K562 (cell line): ENCODE results near the gene SETSIP. TPM values are rescaled to one million over a fixed set of nuclear protein-coding genes. Genes with fewer than 3 reads are reported as not detected.
A peak's percentile ranks its signal among the peaks of the same experiment; 100 is the strongest.

Experiments
- ATF1 ChIP-seq, 2 experiments: fragments of 450-650 bp in 1 of 2; IDR thresholded peaks; 2 replicates each; pipeline ENCODE4 v1.6.1; 2016; ENCODE audit warnings: missing compliant biosample characterization in 1 of 2, missing genetic modification characterization in 1 of 2
- BHLHE40 ChIP-seq: IDR thresholded peaks from 2 replicates; pipeline ENCODE4 v1.6.1; 2011; ENCODE audit warnings: low read length, improper control_type of control experiment
- CXXC5 ChIP-seq: fragments of 250-450 bp; sonication (Bioruptor Pico); IDR thresholded peaks from 2 replicates; pipeline ENCODE4 v1.8.0; 2022; ENCODE audit warnings: inconsistent platforms, mild to moderate bottlenecking, moderate library complexity
- ETV5 ChIP-seq: sonication (generic); formaldehyde crosslinking; IDR thresholded peaks from 2 replicates; pipeline ENCODE4 v1.4.0; 2020; ENCODE audit warnings: low read depth, mild to moderate bottlenecking, missing genetic modification reagents
- KLF13 ChIP-seq: fragments of 450-650 bp; IDR thresholded peaks from 2 replicates; pipeline ENCODE4 v1.6.1; 2016; ENCODE audit warnings: missing genetic modification characterization, low read depth, mild to moderate bottlenecking, missing compliant biosample characterization, moderate library complexity, borderline replicate concordance
- NR3C1 ChIP-seq: sonication (generic); formaldehyde crosslinking; IDR thresholded peaks from 2 replicates; pipeline ENCODE4 v1.8.1; 2022; ENCODE audit warnings: missing genetic modification reagents
- POLR2B ChIP-seq: fragments of 450-650 bp; IDR thresholded peaks from 2 replicates; pipeline ENCODE4 v1.6.1; 2018; ENCODE audit warnings: low read depth; ENCODE audit not compliant: partially characterized antibody
- POLR2H ChIP-seq: IDR thresholded peaks from 2 replicates; pipeline ENCODE4 v1.6.1; 2016; ENCODE audit warnings: missing genetic modification characterization, low read depth, mild to moderate bottlenecking, control low read depth, missing compliant biosample characterization, moderate library complexity
- RBM25 ChIP-seq: fragments of 200-400 bp; formaldehyde crosslinking; IDR thresholded peaks from 2 replicates; pipeline ENCODE4 v1.6.1; 2018; ENCODE audit warnings: low read length, low read depth, moderate library complexity; ENCODE audit not compliant: severe bottlenecking
- ZNF253 ChIP-seq: fragments of 250-450 bp; sonication (Bioruptor Pico); conservative IDR thresholded peaks from 2 replicates; pipeline ENCODE4 v1.6.1; 2021; ENCODE audit warnings: mild to moderate bottlenecking
- polyA plus RNA-seq, 8 experiments: library from polyadenylated mRNA; depleted of rRNA in 4 of 8; stranded (reverse) in 5 of 8; unstranded in 3 of 8; fragments of >200 nt; fragmentation: Nextera tagmentation in 2 of 8; fragmentation: Illumina TruSeq in 1 of 8; extraction: Ambion mirVana in 2 of 8; extraction: Trizol in 1 of 8; gene quantifications; 2 replicates each; pipeline versions ENCODE4 v1.2.1 to v1.2.3, GENCODE V29; 2011 to 2014; ENCODE audit warnings: inconsistent platforms in 1 of 8, missing spikeins in 1 of 8
- total RNA-seq, 7 experiments: library from RNA; depleted of rRNA in 6 of 7; stranded (reverse); fragments of >200 nt in 6 of 7; fragmentation: Illumina TruSeq in 2 of 7; extraction: Trizol in 2 of 7; gene quantifications; 2 replicates each; pipeline versions ENCODE4 v1.2.1 to v1.2.3, GENCODE V29; 2011 to 2021; ENCODE audit warnings: low replicate concordance in 1 of 7
- TF ChIP-seq, protein P1 (sequence below): sonication (generic); formaldehyde crosslinking; IDR thresholded peaks from 2 replicates; pipeline ENCODE4 v1.4.0; 2020; ENCODE audit warnings: mild to moderate bottlenecking, missing genetic modification reagents
- TF ChIP-seq, protein P2 (sequence below), 2 experiments: IDR thresholded peaks; 2 replicates each; pipeline ENCODE4 v1.6.1; 2011; ENCODE audit warnings: borderline replicate concordance in 1 of 2, control low read depth in 1 of 2, low read depth in 1 of 2, low read length in 1 of 2, mild to moderate bottlenecking in 1 of 2, mixed read lengths in 1 of 2, moderate library complexity in 1 of 2; ENCODE audit not compliant: insufficient read depth in 1 of 2, insufficient read length in 1 of 2, poor library complexity in 1 of 2, severe bottlenecking in 1 of 2; ENCODE audit errors: extremely low read depth in 1 of 2
- TF ChIP-seq, protein P3 (sequence below): fragments of 450-650 bp; IDR thresholded peaks from 2 replicates; pipeline ENCODE4 v1.6.1; 2017; ENCODE audit warnings: antibody characterized with exemption
- TF ChIP-seq, protein P4 (sequence below): fragments of 450-650 bp; IDR thresholded peaks from 2 replicates; pipeline ENCODE4 v1.6.1; 2018; ENCODE audit not compliant: partially characterized antibody

SETSIP gene
- total and polyA plus RNA-seq, 9 of the 15 experiments (the other 6 are each of a cell fraction or from before 2014, with no cell fraction given) = 0.22 to 0.43 TPM; not detected in 7

DNA sequence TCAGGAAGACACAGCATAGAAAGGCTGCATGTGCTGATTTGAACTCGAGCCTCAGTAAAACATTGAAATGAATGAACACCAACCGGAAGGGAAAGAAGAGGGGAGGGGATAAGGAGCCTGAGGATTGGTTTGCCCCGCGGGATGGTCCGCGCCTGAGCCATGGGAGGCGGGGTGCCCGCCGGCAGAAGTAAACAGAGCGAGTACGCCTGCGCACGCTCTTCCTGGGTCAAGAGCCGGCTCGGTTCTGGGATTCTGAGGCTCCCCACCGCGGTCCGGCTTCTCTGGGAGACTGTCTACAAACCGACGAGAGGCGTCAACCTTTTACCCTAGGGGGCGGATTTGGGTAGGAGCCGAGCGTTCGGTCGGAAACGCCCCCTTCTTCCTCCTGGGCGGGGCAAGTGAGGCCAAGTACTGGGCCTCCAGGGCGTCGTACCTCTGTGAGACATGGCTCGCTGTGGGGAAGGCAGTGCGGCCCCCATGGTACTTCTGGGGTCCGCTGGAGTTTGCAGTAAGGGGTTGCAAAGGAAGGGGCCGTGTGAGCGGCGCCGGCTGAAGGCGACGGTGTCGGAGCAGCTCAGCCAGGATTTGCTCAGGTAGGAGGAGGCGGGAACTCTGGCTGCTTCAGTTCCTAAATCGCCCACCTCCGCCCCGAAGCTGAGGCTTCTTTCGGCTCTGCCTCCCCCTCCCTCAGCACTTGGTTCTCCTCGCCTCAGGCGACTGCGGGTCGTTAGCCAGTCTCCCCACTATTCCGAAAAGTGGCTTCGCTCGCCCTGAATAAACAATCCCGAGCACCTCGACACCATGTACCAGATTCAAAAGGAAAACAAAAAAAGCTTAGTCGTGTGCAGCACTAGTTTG lies 5.1 kb upstream of the SETSIP start, which contains the start of gene BTBD8 (continued):
- TF ChIP-seq, protein P1, sequence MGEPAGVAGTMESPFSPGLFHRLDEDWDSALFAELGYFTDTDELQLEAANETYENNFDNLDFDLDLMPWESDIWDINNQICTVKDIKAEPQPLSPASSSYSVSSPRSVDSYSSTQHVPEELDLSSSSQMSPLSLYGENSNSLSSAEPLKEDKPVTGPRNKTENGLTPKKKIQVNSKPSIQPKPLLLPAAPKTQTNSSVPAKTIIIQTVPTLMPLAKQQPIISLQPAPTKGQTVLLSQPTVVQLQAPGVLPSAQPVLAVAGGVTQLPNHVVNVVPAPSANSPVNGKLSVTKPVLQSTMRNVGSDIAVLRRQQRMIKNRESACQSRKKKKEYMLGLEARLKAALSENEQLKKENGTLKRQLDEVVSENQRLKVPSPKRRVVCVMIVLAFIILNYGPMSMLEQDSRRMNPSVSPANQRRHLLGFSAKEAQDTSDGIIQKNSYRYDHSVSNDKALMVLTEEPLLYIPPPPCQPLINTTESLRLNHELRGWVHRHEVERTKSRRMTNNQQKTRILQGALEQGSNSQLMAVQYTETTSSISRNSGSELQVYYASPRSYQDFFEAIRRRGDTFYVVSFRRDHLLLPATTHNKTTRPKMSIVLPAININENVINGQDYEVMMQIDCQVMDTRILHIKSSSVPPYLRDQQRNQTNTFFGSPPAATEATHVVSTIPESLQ (CRISPR knock-in tag) = 0 out of 2 replicates have a peak, but pooled peaks have one; percentile 72
- TF ChIP-seq ATF1 (CRISPR knock-in tag; IDR thresholded peaks at IDR 0.05) (no peak), ATF1 (tag; IDR thresholded peaks at IDR 0.05) (peak; percentile 42; the same call in 1 of the 2 replicates), POLR2H (tag) (peak; percentile 51; the same call in 1 of the 2 replicates), BHLHE40 (0 out of 2 replicates have a peak, but pooled peaks have one; percentile 11), RBM25 (no peak), KLF13 (tag) (peak; percentile 93), ETV5 (CRISPR knock-in tag) (peak; percentile 30; the same call in 1 of the 2 replicates), CXXC5 (CRISPR knock-in tag) (peak; percentile 41), ZNF253 (CRISPR knock-in tag) (no peak), POLR2B (peak; percentile 67), NR3C1 (CRISPR knock-in tag) (no peak)
- TF ChIP-seq, protein P2, sequence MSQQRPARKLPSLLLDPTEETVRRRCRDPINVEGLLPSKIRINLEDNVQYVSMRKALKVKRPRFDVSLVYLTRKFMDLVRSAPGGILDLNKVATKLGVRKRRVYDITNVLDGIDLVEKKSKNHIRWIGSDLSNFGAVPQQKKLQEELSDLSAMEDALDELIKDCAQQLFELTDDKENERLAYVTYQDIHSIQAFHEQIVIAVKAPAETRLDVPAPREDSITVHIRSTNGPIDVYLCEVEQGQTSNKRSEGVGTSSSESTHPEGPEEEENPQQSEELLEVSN (IDR thresholded peaks at IDR 0.05; ENCODE audit: borderline replicate concordance in 1 of 2, extremely low read depth in 1 of 2, insufficient read depth in 1 of 2, insufficient read length in 1 of 2, low read depth in 1 of 2, low read length in 1 of 2, poor library complexity in 1 of 2, severe bottlenecking in 1 of 2) = peak; percentile 55 to 79
- TF ChIP-seq, protein P3, sequence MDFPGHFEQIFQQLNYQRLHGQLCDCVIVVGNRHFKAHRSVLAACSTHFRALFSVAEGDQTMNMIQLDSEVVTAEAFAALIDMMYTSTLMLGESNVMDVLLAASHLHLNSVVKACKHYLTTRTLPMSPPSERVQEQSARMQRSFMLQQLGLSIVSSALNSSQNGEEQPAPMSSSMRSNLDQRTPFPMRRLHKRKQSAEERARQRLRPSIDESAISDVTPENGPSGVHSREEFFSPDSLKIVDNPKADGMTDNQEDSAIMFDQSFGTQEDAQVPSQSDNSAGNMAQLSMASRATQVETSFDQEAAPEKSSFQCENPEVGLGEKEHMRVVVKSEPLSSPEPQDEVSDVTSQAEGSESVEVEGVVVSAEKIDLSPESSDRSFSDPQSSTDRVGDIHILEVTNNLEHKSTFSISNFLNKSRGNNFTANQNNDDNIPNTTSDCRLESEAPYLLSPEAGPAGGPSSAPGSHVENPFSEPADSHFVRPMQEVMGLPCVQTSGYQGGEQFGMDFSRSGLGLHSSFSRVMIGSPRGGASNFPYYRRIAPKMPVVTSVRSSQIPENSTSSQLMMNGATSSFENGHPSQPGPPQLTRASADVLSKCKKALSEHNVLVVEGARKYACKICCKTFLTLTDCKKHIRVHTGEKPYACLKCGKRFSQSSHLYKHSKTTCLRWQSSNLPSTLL = no peak
- TF ChIP-seq, protein P4, sequence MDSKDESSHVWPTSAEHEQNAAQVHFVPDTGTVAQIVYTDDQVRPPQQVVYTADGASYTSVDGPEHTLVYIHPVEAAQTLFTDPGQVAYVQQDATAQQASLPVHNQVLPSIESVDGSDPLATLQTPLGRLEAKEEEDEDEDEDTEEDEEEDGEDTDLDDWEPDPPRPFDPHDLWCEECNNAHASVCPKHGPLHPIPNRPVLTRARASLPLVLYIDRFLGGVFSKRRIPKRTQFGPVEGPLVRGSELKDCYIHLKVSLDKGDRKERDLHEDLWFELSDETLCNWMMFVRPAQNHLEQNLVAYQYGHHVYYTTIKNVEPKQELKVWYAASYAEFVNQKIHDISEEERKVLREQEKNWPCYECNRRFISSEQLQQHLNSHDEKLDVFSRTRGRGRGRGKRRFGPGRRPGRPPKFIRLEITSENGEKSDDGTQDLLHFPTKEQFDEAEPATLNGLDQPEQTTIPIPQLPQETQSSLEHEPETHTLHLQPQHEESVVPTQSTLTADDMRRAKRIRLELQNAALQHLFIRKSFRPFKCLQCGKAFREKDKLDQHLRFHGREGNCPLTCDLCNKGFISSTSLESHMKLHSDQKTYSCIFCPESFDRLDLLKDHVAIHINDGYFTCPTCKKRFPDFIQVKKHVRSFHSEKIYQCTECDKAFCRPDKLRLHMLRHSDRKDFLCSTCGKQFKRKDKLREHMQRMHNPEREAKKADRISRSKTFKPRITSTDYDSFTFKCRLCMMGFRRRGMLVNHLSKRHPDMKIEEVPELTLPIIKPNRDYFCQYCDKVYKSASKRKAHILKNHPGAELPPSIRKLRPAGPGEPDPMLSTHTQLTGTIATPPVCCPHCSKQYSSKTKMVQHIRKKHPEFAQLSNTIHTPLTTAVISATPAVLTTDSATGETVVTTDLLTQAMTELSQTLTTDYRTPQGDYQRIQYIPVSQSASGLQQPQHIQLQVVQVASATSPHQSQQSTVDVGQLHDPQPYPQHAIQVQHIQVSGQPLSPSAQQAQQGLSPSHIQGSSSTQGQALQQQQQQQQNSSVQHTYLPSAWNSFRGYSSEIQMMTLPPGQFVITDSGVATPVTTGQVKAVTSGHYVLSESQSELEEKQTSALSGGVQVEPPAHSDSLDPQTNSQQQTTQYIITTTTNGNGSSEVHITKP = peak; percentile 98
